ENCODE measurements around the gene CDK14. TPM values are rescaled to one million over a fixed set of nuclear protein-coding genes. Genes with fewer than 3 reads are reported as not detected.

The CDK14 gene
- total and polyA plus RNA-seq, 11 donors = 2.9 to 37.7 (median 21.3) TPM

GRCh38 chr7:90690159-90690858 lies 94.2 kb downstream of the CDK14 start:
- ATAC-seq (no peak), DNase-seq (no peak)
- TF ChIP-seq CTCF (IDR thresholded peaks at IDR 0.05) = no peak
- TF ChIP-seq POLR2A (IDR thresholded peaks at IDR 0.05) = no peak
- intact Hi-C loops (cut with DNase I) = no loop called here
- H3K27me3 ChIP-seq = no peaks in the 10 kb centered on the region
- peaks cover 0 to 10% (median 0%) of the 10 kb centered on the region in 12 donors for H3K4me1 ChIP-seq
- 90 to 94% (median 91%) methylated on average over 3 of the region's 3 CpGs for WGBS, 4 donors
- no peaks in the 10 kb centered on the region for H3K9me3 ChIP-seq
- H3K36me3 ChIP-seq = no peaks in the 10 kb centered on the region
- H3K4me3 ChIP-seq = no peak overlapping the region
- no peak overlapping the region for H3K27ac ChIP-seq

GRCh38 chr7:90692396-90692795 lies 96.3 kb downstream of the CDK14 start:
- 38 to 43% (median 40%) methylated on average over 3 of the region's 3 CpGs for WGBS, 4 donors
- H3K4me3 ChIP-seq = no peak overlapping the region
- no peaks in the 10 kb centered on the region for H3K36me3 ChIP-seq
- TF ChIP-seq CTCF (IDR thresholded peaks at IDR 0.05) (no peak), POLR2A (IDR thresholded peaks at IDR 0.05) (no peak)
- no peak overlapping the region for H3K27ac ChIP-seq
- DNase-seq (no peak), ATAC-seq (no peak)
- peaks cover 0 to 10% (median 0%) of the 10 kb centered on the region in 12 donors for H3K4me1 ChIP-seq
- no peaks in the 10 kb centered on the region for H3K9me3 ChIP-seq
- no peaks in the 10 kb centered on the region for H3K27me3 ChIP-seq
- intact Hi-C loops (cut with DNase I) = no loop called here

GRCh38 chr7:90692947-90693346 lies 96.8 kb downstream of the CDK14 start:
- no peak for TF ChIP-seq CTCF (IDR thresholded peaks at IDR 0.05)
- no peak for TF ChIP-seq POLR2A (IDR thresholded peaks at IDR 0.05)
- H3K9me3 ChIP-seq = no peaks in the 10 kb centered on the region
- WGBS, 4 donors = 88 to 96% (median 93%) methylated on average over 1 of the region's 1 CpG
- H3K4me3 ChIP-seq = no peak overlapping the region
- no peaks in the 10 kb centered on the region for H3K36me3 ChIP-seq
- no peak overlapping the region for H3K27ac ChIP-seq
- DNase-seq (no peak), ATAC-seq (no peak)
- no peaks in the 10 kb centered on the region for H3K27me3 ChIP-seq
- H3K4me1 ChIP-seq = peaks cover 0 to 10% (median 0%) of the 10 kb centered on the region in 12 donors
- intact Hi-C loops (cut with DNase I) = no loop called here

GRCh38 chr7:90693939-90694338 lies 97.8 kb downstream of the CDK14 start:
- peaks cover 0 to 10% (median 0%) of the 10 kb centered on the region in 12 donors for H3K4me1 ChIP-seq
- intact Hi-C loops (cut with DNase I) = no loop called here
- H3K36me3 ChIP-seq = no peaks in the 10 kb centered on the region
- no peak for TF ChIP-seq CTCF (IDR thresholded peaks at IDR 0.05)
- no peak for TF ChIP-seq POLR2A (IDR thresholded peaks at IDR 0.05)
- H3K27me3 ChIP-seq = no peaks in the 10 kb centered on the region
- no peak for DNase-seq
- no peaks in the 10 kb centered on the region for H3K9me3 ChIP-seq
- no peak overlapping the region for H3K4me3 ChIP-seq
- no peak overlapping the region for H3K27ac ChIP-seq
- ATAC-seq = no peak

Measured in heart left ventricle (tissue), 16 donors.